GM19324 (cell line): ENCODE data around the gene RNF214.
A peak's percentile ranks its signal among the peaks of the same experiment; 100 is the strongest.
"Not testable (repeated sequence)": the region's sequence is repeated elsewhere in the genome, so short reads cannot be mapped to it uniquely, and the experiment has no call there.

ENCODE experiments used
- ATAC-seq: cut with Tn5 transposase; IDR thresholded peaks from one replicate; pipeline ENCODE4 v1.9.1; 2021; ENCODE audit warnings: mild to moderate bottlenecking, moderate library complexity; ENCODE audit not compliant: unreplicated experiment, low FRiP score

The RNF214 gene

DNA sequence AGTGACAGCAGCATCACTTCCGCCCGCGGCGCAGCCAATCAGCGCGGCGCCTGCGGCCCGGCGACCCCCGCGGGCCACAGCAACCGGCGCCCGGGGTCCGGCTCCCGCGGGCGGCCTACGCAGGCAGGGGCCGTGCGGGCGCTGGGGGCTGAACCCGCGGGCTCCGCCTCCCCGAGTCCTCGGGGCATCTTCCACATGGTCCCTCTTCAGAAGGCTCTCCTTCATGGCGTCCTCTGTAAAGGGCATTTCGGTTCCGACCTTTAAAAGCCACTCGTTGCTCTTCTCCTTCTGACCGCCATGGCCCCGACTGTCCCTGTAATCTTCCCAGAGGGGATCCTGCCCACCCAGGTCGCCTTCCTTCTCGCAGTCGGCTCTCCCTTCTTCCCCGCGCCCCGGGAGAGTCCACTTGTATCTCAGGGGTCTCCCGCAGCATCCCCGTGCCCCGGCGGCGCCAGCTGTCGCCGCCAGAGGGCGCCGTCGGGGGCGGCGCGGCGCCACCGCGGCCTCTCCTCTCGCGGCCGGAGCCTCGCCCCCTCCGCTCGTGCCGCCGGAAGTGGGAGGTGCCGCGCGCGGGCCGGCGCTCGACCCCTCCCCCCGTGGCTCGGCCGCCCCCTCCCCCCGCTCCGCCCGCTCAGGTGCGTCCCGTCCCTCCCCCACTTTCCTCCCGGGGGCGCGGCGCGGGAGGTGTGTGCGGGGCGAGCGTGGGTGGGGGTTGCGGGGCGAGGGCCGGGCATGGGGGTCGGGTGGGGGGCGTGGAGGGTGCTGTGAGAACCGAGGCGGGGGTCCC lies at the start of gene RNF214:
RNF214 (plus strand) TSS at position 580 of the 787 bp plus-strand sequence. CDS start 1,602 bp downstream, outside the sequence.
- peak; percentile 83 for ATAC-seq

DNA sequence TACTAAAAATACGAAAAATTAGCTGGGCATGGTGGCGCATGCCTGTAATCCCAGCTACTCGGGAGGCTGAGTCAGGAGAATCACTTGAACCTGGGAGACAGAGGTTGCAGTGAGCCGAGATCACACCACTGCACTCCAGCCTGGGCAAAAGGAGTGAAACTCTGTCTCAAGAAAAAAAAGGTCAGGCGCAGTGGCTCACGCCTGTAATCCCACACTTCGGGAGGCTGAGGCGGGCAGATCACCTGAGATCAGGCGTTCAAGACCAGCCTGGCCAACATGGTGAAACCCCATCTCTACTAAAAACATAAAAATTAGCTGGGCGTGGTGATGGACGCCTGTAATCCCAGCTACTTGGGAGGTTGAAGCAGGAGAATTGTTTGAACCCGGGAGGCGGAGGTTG lies 49.3 kb upstream of the RNF214 start:
- not testable (repeated sequence) for ATAC-seq

- no peak for ATAC-seq
Observed at GRCh38 chr11:117183724-117184349, 48.6 kb upstream of the RNF214 start.

DNA sequence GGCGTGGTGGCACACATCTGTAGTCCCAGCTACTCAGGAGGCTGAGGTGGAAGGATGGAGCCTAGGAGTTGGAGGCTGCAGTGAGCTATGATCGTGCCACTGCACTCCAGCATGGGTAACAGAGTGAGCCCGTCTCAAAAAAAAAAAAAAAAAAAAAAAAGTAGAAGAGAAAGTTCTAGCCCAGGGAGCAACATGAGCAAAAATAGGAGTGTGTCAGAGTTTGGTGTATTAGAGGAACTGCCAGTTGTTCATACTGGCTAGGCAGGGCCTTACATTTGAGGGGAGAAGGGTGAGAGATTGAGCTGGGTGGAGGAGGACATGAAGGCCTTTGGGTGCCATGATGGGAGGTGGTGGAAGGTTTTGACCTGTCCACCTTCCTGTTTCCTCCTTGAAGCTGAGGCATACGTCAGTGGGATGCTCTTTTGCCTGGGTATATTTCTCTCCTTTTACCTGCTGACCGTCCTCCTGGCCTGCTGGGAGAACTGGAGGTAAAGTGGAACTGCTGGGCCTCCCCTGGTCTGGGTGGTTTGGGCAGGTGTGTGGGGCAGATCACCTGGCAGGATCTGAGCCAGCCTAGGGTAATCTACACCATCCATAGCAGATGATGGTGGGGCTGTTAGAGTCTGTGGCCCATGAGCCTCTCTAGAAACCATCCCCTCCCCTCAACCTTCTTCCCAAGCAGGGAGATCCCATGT lies 46.6 kb upstream of the RNF214 start:
- ATAC-seq: no peak

DNA sequence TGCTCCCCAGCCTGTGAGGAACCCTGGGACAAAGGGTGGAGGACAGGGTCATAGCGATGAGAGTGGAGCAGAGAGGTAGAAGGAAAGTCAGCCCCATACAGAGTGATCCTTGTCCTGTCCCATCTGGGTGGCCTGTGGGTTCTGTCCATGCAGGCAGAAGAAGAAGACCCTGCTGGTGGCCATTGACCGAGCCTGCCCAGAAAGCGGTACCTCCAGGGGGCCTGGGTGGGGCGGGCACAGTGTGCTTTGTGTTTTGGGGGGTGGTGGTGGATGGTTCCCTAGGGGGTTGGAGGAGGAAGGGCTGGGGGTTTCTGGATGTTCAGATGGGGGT lies 46.1 kb upstream of the RNF214 start:
- no peak for ATAC-seq

DNA sequence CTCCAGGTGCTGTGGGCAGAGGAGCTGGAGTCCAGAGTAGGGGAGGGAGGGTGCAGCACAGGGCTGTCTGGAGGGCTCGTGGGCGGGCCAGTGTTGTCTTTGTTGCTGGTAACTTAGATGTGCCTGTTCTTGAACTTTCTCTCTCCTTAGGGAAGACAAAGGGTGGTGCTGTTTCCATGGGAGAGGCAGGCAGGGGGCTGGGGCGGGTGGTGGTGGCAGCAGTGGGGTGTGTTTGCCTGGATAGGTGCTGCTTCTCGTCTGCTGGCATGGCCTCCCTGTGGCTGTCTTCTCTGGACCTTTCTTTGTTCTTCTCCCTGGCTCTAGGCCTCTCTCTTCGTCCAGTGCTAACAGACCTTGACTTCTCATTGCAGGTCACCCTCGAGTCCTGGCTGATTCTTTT lies 45.5 kb upstream of the RNF214 start:
- no peak for ATAC-seq

DNA sequence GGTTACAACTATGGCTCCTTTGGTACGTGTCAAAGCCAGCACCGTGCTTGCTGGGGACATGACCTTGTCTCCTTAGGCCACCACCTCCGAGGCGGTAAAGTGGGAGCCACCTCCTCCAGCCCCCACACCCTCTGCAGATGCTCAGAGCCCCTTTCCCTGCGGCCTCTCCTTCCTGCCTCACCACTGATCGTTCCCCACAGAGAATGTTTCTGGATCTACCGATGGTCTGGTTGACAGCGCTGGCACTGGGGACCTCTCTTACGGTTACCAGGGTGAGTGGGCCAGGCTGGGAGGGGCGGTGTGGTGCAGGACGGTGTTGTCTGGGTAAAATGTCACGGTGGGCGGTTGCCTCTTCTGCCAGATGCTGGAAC lies 45.1 kb upstream of the RNF214 start:
- no peak for ATAC-seq

- ATAC-seq: no peak
Observed at GRCh38 chr11:117187799-117188481, 44.5 kb upstream of the RNF214 start.

- no peak for ATAC-seq
Observed at GRCh38 chr11:117188620-117189081, 43.8 kb upstream of the RNF214 start.

DNA sequence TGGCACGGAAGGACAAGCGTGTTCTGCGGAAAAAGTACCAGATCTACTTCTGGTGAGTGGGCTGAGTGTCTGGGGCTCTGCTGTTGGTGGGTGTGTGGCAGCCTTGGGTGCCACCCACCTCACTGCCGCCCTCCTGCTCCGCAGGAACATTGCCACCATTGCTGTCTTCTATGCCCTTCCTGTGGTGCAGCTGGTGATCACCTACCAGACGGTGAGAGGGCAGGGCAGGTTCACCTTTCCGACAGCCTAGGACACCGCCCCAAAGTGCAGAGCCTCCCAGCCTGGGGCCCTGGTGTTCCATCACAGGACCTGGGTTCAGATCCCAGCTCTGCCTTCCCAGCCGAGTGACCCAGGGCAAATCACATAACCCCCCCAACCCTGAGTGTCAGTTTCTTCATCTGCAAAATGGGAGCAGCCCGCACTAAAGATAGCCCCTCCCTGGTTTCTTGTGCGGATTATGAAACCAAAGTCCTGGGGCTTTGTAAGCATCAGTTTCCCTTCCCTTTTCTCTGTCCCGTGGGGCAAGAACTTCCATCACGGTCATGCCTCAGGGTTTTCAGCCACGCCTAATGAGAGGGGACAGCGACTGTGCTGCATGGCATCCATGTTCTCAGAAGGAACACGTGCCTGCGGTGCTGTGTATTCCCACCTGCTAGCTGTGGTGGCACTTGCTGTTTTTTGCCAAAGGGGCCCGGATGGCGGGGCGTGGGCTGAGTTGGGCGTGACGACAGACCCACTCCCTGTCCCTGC lies 43.1 kb upstream of the RNF214 start:
- no peak for ATAC-seq

GRCh38 chr11:117189941-117190544 lies 42.4 kb upstream of the RNF214 start:
- no peak for ATAC-seq

GRCh38 chr11:117191680-117192400 lies 40.6 kb upstream of the RNF214 start:
- no peak for ATAC-seq

DNA sequence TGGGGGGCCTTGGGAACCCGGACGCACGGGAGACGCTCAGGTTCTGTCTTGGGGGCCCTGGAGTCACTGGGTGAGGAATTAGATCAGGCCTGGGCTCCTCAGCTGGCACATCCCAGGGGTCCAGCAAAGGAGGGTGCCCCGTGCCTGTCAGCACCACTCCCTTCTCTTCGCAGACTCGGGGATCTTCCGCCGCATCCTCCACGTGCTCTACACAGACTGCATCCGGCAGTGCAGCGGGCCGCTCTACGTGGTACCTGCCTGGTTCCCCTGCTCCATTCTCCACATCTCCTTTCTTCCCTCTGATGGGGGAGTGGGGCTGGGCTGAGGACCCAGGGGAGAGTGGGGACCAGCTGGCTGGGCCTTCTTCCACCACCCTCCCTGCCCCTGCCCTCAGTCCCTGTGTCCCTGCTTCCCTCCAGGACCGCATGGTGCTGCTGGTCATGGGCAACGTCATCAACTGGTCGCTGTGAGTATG lies 40.0 kb upstream of the RNF214 start:
- no peak for ATAC-seq

GRCh38 chr11:117193130-117194020 lies 39.1 kb upstream of the RNF214 start:
- ATAC-seq: no peak

DNA sequence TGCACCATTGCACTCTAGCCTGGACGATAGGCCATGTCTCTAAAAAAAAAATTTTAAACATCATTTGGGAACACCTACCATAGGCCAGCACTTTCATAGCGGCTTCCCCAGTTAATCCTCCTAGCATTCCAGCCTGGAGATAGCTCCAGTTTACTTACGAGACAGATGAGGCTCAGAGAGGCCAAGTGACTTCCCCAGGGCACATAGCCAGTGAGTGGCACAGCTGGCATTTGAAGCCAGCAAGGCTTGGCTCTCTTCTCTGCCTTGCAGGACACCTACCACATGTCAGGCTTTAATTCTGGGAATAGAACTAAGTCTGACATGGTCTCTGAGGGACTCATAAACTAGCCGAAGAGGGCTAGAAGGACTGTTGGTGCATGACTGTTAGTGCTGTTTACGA lies 38.2 kb upstream of the RNF214 start:
- no peak for ATAC-seq

- ATAC-seq: no peak
Observed at GRCh38 chr11:117195258-117195657, 37.2 kb upstream of the RNF214 start.

DNA sequence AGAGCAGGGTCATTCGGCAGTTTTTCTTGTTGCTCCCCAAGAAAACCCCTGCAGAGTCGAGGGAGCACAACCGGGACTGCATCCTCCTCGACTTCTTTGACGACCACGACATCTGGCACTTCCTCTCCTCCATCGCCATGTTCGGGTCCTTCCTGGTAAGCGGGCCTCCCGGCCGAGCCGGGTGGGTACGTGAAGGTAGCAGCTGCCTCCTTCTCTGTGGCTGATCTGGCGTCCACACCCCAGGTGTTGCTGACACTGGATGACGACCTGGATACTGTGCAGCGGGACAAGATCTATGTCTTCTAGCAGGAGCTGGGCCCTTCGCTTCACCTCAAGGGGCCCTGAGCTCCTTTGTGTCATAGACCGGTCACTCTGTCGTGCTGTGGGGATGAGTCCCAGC lies 36.7 kb upstream of the RNF214 start:
- ATAC-seq: no peak

DNA sequence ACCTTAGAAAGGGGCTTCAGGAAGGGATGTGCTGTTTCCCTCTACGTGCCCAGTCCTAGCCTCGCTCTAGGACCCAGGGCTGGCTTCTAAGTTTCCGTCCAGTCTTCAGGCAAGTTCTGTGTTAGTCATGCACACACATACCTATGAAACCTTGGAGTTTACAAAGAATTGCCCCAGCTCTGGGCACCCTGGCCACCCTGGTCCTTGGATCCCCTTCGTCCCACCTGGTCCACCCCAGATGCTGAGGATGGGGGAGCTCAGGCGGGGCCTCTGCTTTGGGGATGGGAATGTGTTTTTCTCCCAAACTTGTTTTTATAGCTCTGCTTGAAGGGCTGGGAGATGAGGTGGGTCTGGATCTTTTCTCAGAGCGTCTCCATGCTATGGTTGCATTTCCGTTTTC lies 35.5 kb upstream of the RNF214 start:
- no peak for ATAC-seq
